GM18517 (cell line): Measurements from ENCODE around the gene KDM1B.
A peak's percentile ranks its signal among the peaks of the same experiment; 100 is the strongest.
"Not testable (repeated sequence)": the region's sequence is repeated elsewhere in the genome, so short reads cannot be mapped to it uniquely, and the experiment has no call there.

Source experiments
- ATAC-seq: cut with Tn5 transposase; IDR thresholded peaks from one replicate; pipeline ENCODE4 v1.9.1; 2021; ENCODE audit warnings: mild to moderate bottlenecking, moderate library complexity; ENCODE audit not compliant: unreplicated experiment

The KDM1B gene

GRCh38 chr6:18186033-18186432 is 30.8 kb downstream of the KDM1B start:
- ATAC-seq = no peak

DNA sequence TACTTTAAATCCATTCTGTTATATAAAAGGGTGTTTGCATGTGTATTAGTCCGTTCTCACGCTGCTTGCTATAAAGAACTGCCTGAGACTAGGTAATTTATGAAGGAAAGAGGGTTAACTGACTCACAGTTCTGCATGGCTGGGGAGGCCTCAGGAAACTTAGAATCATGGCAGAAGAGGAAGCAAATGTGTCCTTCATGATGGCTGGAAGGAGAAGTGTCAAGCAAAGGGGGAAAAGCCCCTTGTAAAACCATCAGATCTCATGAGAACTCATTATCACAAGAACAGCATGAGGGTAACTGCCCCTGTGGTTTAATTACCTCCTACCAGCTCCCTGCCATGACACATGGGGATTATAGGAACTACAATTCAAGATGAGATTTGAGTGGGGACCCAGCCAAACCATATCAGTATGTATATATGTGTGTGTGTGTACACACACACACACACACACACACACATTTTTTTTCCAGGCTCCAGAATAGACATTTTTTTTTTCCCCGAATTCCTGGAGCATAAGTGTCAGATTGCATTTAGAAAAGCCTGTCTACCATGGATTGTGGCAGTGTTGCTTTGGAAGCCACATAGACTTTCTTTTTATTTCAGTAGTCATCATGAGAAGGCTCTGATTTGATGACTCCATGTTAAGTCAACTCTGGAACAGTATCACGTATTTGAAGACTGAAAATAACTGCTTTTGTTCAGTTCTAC is 31.5 kb downstream of the KDM1B start:
- no peak for ATAC-seq

GRCh38 chr6:18187701-18188100 is 32.5 kb downstream of the KDM1B start:
- no peak for ATAC-seq

DNA sequence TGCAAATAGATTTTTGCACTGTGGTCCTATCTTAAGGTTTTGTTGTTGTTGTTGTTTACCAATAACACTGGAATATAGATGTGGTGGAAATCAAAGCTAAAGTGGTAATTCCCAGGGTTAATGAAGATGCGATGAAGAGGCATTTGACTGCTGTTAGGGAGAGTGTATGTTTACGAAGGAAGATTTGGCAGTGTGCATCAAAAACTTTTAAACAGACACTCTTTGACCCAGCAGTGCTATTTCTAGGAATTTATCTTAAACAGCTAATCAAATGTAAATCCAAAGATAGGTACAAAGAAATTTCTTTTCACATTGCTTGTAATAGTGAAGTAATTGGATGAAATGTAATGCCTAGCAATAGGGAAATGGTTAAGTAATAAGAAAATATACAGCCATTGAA is 34.0 kb downstream of the KDM1B start:
- no peak for ATAC-seq

DNA sequence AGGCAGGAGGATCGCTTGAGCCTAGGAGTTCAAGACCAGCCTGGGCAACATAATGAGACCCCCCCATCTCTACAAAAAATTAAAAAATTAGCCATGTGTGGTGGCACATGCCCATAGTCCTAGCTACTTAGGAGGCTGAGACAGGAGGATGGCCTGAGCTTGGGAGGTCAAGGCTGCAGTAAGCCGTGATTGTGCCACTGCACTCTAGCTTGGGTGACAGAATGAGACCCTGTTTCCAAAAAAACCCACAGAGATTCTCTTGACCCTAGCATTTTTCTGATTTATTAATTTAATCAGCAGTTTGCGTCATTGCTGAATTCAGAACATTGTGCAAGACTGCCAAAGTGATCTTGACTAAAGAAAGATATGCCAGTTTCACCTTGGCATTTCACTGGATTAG is 36.8 kb downstream of the KDM1B start:
- no peak for ATAC-seq

DNA sequence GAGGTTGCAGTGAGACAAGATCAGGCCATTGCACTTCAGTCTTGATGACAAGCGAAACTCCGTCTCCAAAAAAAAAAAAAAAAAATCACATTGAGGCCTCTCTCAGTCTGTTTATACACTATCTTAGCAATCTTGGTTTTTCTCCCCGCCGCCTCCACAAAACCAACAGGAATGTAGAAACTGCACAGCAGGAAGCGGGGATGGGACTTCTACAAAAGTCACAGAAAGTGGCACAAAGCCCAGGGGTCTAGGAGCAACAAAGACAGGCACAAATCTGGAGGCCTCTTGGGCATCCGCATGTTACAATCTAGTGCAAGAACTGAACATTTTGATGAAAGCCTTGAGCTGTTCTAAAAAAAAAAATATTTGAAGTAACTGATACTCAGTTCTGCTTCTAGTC is 48.6 kb downstream of the KDM1B start:
- ATAC-seq = no peak

GRCh38 chr6:18204691-18205090 is 49.5 kb downstream of the KDM1B start:
- no peak for ATAC-seq

GRCh38 chr6:18206591-18206990 is 51.4 kb downstream of the KDM1B start:
- ATAC-seq = no peak

DNA sequence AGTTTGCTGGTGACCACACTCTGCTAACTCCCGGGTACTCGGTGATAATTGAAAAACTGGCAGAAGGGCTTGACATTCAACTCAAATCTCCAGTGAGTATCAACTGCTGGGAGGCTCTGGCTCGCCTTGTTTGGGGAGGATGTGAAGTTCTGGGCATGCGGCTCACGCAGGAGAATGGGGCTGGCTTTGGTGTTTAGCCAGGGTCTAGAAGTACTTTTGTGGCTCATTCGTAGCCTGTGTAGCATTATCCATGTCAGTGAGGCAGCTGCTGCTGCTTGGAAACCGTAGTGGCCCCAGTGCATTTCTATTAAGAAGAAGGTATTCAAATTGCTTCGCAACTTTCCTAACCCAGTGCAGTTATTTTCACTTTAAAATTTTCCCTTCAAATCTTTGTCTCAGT is 52.2 kb downstream of the KDM1B start:
- ATAC-seq = no peak

DNA sequence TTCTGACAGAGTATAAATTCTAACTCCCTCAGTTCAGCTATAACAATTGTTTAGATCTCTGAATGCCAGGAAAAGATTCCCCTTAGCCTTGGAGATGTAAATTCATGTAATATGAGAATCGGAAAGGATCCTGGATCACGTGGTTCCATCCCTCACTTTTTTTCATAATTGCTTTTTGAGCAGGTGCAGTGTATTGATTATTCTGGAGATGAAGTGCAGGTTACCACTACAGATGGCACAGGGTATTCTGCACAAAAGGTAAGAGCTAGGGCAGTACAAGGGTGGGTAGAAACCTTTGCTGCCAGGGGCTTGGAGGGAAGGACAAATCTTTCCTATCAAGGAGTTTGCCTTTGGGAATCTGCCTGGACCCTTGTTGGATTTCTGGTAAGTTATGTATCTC is 52.7 kb downstream of the KDM1B start:
- ATAC-seq = no peak

DNA sequence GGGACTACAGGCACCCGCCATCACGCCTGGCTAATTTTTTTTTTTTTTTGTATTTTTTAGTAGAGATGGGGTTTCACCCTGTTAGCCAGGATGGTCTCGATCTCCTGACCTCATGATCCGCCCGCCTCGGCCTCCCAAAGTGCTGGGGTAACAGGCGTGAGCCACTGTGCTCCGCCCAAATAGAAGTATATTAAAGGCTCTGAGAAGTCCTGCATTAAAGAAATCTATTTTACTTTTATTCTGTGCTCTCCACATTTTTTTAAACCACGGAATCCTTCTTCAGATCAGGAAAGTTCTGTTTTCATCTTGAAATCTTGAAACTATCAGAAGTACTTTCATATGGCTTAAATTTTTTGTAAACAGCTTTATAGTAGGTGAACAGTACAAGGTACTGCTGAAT is 53.6 kb downstream of the KDM1B start:
- ATAC-seq = not testable (repeated sequence)

DNA sequence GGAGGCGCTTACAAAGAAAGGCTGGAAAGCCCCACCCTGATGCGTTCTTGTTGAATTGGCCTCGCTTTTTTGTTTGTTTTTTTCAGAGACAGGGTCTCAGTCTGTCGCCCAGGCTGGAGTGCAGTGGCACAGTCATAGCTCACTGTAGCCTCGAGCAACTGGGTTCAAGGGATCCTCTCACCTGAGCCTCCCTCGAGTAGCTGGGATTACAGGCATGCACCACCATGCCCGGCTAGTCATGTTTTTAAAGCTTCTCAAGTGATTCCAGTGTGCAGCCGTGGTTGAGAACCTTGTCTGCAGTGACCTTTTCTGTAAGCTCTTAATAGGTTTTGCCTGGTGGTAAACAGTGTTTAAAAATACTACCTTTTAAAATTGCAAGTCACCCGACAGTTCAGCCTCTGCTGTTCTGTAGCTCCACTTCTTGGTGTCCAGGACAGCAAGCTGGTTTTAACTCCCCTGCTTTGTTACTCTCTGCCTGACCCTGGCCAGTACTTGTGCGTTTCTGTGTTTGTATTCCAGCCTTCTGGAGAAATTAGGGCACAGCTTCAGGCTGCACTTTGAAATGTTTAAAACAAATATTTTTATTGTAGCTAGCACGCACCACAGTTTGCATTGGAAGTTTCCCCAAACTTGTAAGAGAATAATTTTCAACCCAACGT is 54.4 kb downstream of the KDM1B start:
- no peak for ATAC-seq

DNA sequence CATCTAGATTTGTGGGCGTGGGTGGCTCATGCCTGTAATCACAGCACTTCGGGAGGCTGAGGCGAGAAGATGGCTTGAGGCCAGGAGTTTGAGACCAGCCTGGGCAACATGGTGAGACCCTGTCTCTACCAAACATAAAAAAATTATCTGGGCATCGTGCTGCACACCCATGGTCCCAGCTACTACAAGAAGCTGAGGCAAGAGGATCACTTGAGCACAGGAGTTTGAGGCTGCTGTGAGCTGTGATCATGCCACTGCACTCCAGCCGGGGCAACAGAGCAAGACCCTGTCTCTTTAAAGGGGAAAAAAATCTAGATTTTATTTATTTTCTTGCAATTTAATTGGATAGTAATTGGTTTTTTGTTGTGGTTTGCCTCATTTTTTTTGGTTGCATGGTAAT is 55.5 kb downstream of the KDM1B start:
- ATAC-seq = no peak

- ATAC-seq = peak; percentile 96
Observed at GRCh38 chr6:18211338-18211737, 56.1 kb downstream of the KDM1B start.

DNA sequence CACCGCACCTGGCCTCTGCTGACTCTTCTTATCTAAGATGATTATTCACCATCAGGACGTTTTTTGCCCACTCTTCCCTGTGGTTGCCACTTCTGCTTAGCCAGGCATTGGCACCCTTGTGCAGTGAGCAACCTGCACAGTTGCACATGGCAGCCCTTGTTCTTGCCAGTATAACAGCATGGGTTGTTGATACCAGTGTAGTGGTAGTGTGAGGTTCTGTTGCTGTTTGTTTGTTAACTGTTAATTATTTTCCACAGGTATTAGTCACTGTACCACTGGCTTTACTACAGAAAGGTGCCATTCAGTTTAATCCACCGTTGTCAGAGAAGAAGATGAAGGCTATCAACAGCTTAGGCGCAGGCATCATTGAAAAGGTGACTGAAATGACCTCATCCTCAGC is 57.0 kb downstream of the KDM1B start:
- ATAC-seq = no peak

DNA sequence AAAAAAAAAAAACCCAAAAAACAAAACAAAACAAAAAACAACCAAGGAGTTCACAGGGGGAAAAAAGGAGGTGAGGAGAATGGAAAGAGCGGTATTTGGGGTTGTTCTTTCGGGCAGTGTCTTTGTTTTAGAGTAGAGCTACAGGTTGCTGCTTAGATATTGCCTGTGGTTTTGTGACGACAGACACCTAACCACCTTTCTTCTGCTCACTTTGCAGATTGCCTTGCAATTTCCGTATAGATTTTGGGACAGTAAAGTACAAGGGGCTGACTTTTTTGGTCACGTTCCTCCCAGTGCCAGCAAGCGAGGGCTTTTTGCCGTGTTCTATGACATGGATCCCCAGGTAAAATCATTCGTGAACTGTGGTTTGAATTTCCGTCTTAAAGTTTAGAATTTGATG is 58.2 kb downstream of the KDM1B start:
- ATAC-seq = no peak

DNA sequence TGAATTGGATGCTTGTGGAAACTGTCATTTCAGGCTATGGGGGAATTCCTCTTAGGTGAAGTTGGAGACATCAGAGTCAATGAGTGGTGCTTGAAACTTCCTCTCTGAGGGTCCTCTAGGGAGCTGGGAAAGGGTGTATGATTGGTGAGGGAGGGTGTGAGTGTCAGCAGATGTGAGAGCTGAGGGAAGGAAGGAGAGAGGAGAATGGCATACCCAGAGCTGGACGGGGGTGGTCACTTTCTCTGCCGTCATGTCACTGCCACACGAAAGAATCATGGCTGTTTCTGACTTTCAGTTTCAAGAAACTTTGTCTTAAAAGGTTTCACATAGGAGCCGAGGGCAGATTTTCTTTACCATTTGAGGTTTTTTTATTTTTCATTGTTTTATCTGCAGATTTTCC is 58.8 kb downstream of the KDM1B start:
- ATAC-seq = no peak

- ATAC-seq = no peak
Observed at GRCh38 chr6:18215436-18215835, 60.2 kb downstream of the KDM1B start.

GRCh38 chr6:18216411-18216810 is 61.2 kb downstream of the KDM1B start:
- no peak for ATAC-seq

GRCh38 chr6:18218233-18218632 is 63.0 kb downstream of the KDM1B start:
- ATAC-seq = no peak

DNA sequence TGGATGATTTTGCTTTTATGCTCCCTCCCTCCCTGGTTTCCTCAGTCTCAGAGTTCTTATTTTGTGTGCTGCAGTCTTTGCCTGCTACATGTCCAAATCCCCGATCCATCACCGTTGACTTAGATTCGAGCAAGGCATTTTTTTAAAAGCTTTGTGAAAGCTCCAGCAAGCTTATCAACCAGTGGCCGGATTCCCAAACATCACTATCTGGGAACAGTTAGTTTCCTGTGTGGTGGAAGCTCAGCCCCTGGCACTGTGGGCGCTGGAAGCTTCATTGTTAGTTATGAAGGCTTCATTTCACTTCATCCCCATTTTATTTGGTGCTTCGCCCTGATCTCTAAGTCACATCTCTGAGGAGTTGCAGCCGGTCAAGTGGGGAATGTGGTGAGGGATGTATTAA is 64.4 kb downstream of the KDM1B start:
- ATAC-seq = no peak

- ATAC-seq = no peak
Observed at GRCh38 chr6:18221288-18221615, 66.0 kb downstream of the KDM1B start.
